IMR-90 (cell line): ENCODE results near the gene TAS1R1. TPM values are rescaled to one million over a fixed set of nuclear protein-coding genes. Genes with fewer than 3 reads are reported as not detected.

Source experiments
- ATAC-seq: fragments of 200-7000 bp; cut with Tn5 transposase; 2 replicates; pipeline ENCODE4 v1.9.1; 2020; ENCODE audit warnings: low read depth, mild to moderate bottlenecking, moderate library complexity
- BruUV-seq: library from RNA; stranded (reverse); fragments of 400-500 nt; replicated peaks from 2 replicates; lab custom pipeline; 2021; lab: Mats Ljungman, UMichigan
- CTCF ChIA-PET: fragments of 300-600 bp; formaldehyde crosslinking; extraction: SDS; loops from one replicate; lab custom pipeline; 2021; ENCODE audit warnings: antibody characterized with exemption; lab: Yijun Ruan, JAX
- POLR2A ChIA-PET: fragments of 300-600 bp; sonication (Branson Sonifier 250); formaldehyde crosslinking; loops from one replicate; lab custom pipeline; 2022; ENCODE audit warnings: antibody characterized with exemption; ENCODE audit not compliant: unreplicated experiment; lab: Charles Lee
- DNase-seq: peaks from one replicate; pipeline ENCODE4 v3.0.0; 2013
- H2AFZ ChIP-seq: replicated peaks from 2 replicates; pipeline ENCODE3; 2013; ENCODE audit warnings: low read length, mild to moderate bottlenecking; ENCODE audit not compliant: poor library complexity
- H2AK5ac ChIP-seq: 2 replicates; pipeline ENCODE4 v1.6.1; 2013; ENCODE audit warnings: low read depth, low read length, inconsistent platforms
- H2AK9ac ChIP-seq: replicated peaks from 2 replicates; pipeline ENCODE3; 2013; ENCODE audit warnings: mild to moderate bottlenecking, low read depth, low read length, moderate library complexity; ENCODE audit not compliant: poor library complexity
- H2BK120ac ChIP-seq: 2 replicates; pipeline ENCODE4 v1.6.1; 2013; ENCODE audit warnings: low read depth, low read length, inconsistent platforms
- H2BK15ac ChIP-seq: 3 replicates; pipeline ENCODE4 v1.6.1; 2013; ENCODE audit warnings: low read depth, low read length, inconsistent platforms
- H2BK20ac ChIP-seq: 2 replicates; pipeline ENCODE4 v1.6.1; 2013; ENCODE audit warnings: low read depth, mild to moderate bottlenecking, inconsistent platforms, low read length, moderate library complexity
- H2BK5ac ChIP-seq: 2 replicates; pipeline ENCODE4 v1.6.1; 2013; ENCODE audit warnings: mild to moderate bottlenecking, low read depth, low read length, inconsistent platforms; ENCODE audit not compliant: poor library complexity, severe bottlenecking
- H3K14ac ChIP-seq: replicated peaks from 2 replicates; pipeline ENCODE4 v1.6.1; 2013; ENCODE audit warnings: low read depth, low read length, inconsistent platforms
- H3K18ac ChIP-seq: 2 replicates; pipeline ENCODE4 v1.6.1; 2013; ENCODE audit warnings: low read depth, low read length, control low read depth
- H3K23ac ChIP-seq: 2 replicates; pipeline ENCODE4 v1.6.1; 2013; ENCODE audit warnings: low read depth, low read length, inconsistent platforms
- H3K27ac ChIP-seq: 2 replicates; pipeline ENCODE4 v1.5.1; 2013; ENCODE audit warnings: mild to moderate bottlenecking, control low read depth, low read length; ENCODE audit not compliant: insufficient read depth
- H3K27me3 ChIP-seq: 2 replicates; pipeline ENCODE4 v1.6.1; 2013; ENCODE audit warnings: low read length; ENCODE audit not compliant: control insufficient read depth, insufficient read depth
- H3K36me3 ChIP-seq: 2 replicates; pipeline ENCODE4 v1.6.1; 2013; ENCODE audit warnings: low read length, mixed read lengths; ENCODE audit not compliant: control insufficient read depth, insufficient read depth
- H3K4ac ChIP-seq: 2 replicates; pipeline ENCODE4 v1.6.1; 2013; ENCODE audit warnings: low read depth, low read length, inconsistent platforms
- H3K4me1 ChIP-seq: 2 replicates; pipeline ENCODE4 v1.6.1; 2013; ENCODE audit warnings: low read length, mixed read lengths; ENCODE audit not compliant: control insufficient read depth, insufficient read depth
- H3K4me2 ChIP-seq: 2 replicates; pipeline ENCODE4 v1.6.1; 2013; ENCODE audit warnings: low read depth, mild to moderate bottlenecking, control low read depth, low read length, moderate library complexity
- H3K4me3 ChIP-seq: 2 replicates; pipeline ENCODE4 v1.5.1; 2013; ENCODE audit warnings: low read depth, mild to moderate bottlenecking, control low read depth, low read length, moderate library complexity; ENCODE audit not compliant: insufficient read depth
- H3K56ac ChIP-seq: 2 replicates; pipeline ENCODE4 v1.6.1; 2013; ENCODE audit warnings: low read length, inconsistent platforms; ENCODE audit not compliant: insufficient read depth; ENCODE audit errors: extremely low read depth
- H3K79me1 ChIP-seq, 2 experiments: 2 replicates each; pipeline ENCODE4 v1.6.1; 2013; ENCODE audit warnings: low read length in 2 of 2, inconsistent platforms in 1 of 2, low read depth in 1 of 2
- H3K9ac ChIP-seq: 2 replicates; pipeline ENCODE4 v1.6.1; 2013; ENCODE audit warnings: low read depth, low read length, control low read depth
- H3K9me1 ChIP-seq: 2 replicates; pipeline ENCODE4 v1.6.1; 2013; ENCODE audit warnings: low read length, inconsistent platforms; ENCODE audit not compliant: insufficient read depth
- H3K9me3 ChIP-seq: 2 replicates; pipeline ENCODE4 v1.6.1; 2013; ENCODE audit warnings: low read length; ENCODE audit not compliant: control insufficient read depth, insufficient read depth
- H4K20me1 ChIP-seq: 2 replicates; pipeline ENCODE4 v1.6.1; 2013; ENCODE audit warnings: low read length, inconsistent platforms; ENCODE audit not compliant: insufficient read depth
- H4K5ac ChIP-seq: 2 replicates; pipeline ENCODE4 v1.6.1; 2013; ENCODE audit warnings: mild to moderate bottlenecking, low read depth, low read length, control low read depth
- H4K8ac ChIP-seq, 2 experiments: 2 replicates each; pipeline ENCODE4 v1.6.1; 2013; ENCODE audit warnings: low read depth in 2 of 2, low read length in 2 of 2, control low read depth in 1 of 2, inconsistent platforms in 1 of 2
- H4K91ac ChIP-seq: 2 replicates; pipeline ENCODE4 v1.6.1; 2013; ENCODE audit warnings: low read depth, low read length, inconsistent platforms; ENCODE audit not compliant: insufficient read depth
- CEBPB ChIP-seq: IDR thresholded peaks from 2 replicates; pipeline ENCODE4 v1.6.1; 2012; ENCODE audit warnings: low read depth, low read length, improper control_type of control experiment
- CHD1 ChIP-seq: IDR thresholded peaks from 2 replicates; pipeline ENCODE4 v1.6.1; 2012; ENCODE audit warnings: low read depth, low read length, improper control_type of control experiment
- CTCF ChIP-seq: conservative IDR thresholded peaks from 2 replicates; pipeline ENCODE4 v1.5.1; 2012; ENCODE audit warnings: mild to moderate bottlenecking, low read depth, low read length, improper control_type of control experiment
- FOS ChIP-seq: fragments of 150-350 bp; IDR thresholded peaks from 2 replicates; pipeline ENCODE4 v1.6.1; 2016; ENCODE audit warnings: low read depth, low read length
- MAFK ChIP-seq: IDR thresholded peaks from 2 replicates; pipeline ENCODE4 v1.6.1; 2012; ENCODE audit warnings: low read depth, low read length, improper control_type of control experiment
- MAZ ChIP-seq: IDR thresholded peaks from 2 replicates; pipeline ENCODE4 v1.6.1; 2012; ENCODE audit warnings: low read depth, mild to moderate bottlenecking, low read length, improper control_type of control experiment, moderate library complexity, borderline replicate concordance
- MXI1 ChIP-seq: IDR thresholded peaks from 2 replicates; pipeline ENCODE4 v1.6.1; 2012; ENCODE audit warnings: low read depth, mild to moderate bottlenecking, low read length, moderate library complexity, borderline replicate concordance
- NFE2L2 ChIP-seq: fragments of 150-350 bp; IDR thresholded peaks from 2 replicates; pipeline ENCODE4 v1.6.1; 2016; ENCODE audit warnings: low read depth, mild to moderate bottlenecking, low read length
- POLR2A ChIP-seq: IDR thresholded peaks from 2 replicates; pipeline ENCODE4 v1.6.1; 2012; ENCODE audit warnings: mild to moderate bottlenecking, low read depth, low read length
- RAD21 ChIP-seq: IDR thresholded peaks from 2 replicates; pipeline ENCODE4 v1.6.1; 2012; ENCODE audit warnings: low read length, improper control_type of control experiment
- RCOR1 ChIP-seq: IDR thresholded peaks from 2 replicates; pipeline ENCODE4 v1.6.1; 2012; ENCODE audit warnings: mild to moderate bottlenecking, low read length, improper control_type of control experiment; ENCODE audit not compliant: insufficient replicate concordance
- RFX5 ChIP-seq: IDR thresholded peaks from 2 replicates; pipeline ENCODE4 v1.8.0; 2012; ENCODE audit warnings: low read depth, mild to moderate bottlenecking, low read length, moderate library complexity
- SMC3 ChIP-seq: fragments of 150-350 bp; IDR thresholded peaks from 2 replicates; pipeline ENCODE4 v1.6.1; 2016; ENCODE audit warnings: low read depth, mild to moderate bottlenecking, antibody characterized with exemption, low read length, moderate library complexity
- WGBS, 2 experiments: methylation state at CpG; one replicate each; pipeline versions ENCODE4 v1.1.5 to v1.1.7; 2013; ENCODE audit warnings: missing lambda C conversion rate in 2 of 2; ENCODE audit not compliant: insufficient read length in 1 of 2; ENCODE audit errors: extremely low coverage in 2 of 2; 5-methylcytosine and 5-hydroxymethylcytosine counted together
- dilution Hi-C: fragments of 300-500 bp; cut with HindIII; formaldehyde crosslinking; loops from one replicate; pipeline ENCODE4 v1.14.3; 2018; ENCODE audit warnings: low sequenced_read_pairs; ENCODE audit not compliant: unreplicated experiment
- in situ Hi-C: fragments of 300-500 bp; cut with MboI; formaldehyde crosslinking; loops from 3 replicates; pipeline ENCODE4 v1.14.3; 2019; ENCODE audit warnings: low sequenced_read_pairs, inconsistent platforms, mixed read lengths
- intact Hi-C: fragments of 100-400 bp; cut with micrococcal nuclease; formaldehyde crosslinking; loops from 2 replicates; pipeline ENCODE4 v1.10.0; 2022
- polyA plus RNA-seq, 3 experiments: library from polyadenylated mRNA; depleted of rRNA; stranded (reverse); fragments of >200 nt; gene quantifications; 2 replicates each; pipeline ENCODE4 v1.2.3, GENCODE V29; 2012; ENCODE audit warnings: low replicate concordance in 1 of 3
- total RNA-seq: library from RNA; depleted of rRNA; stranded (reverse); fragments of >200 nt; gene quantifications from 2 replicates; pipeline ENCODE4 v1.2.3, GENCODE V29; 2012

TAS1R1 gene
- total and polyA plus RNA-seq, 2 of the 4 experiments (the other 2 are of a cell fraction): 0.05 TPM; not detected in 1

- ChIA-PET CTCF (no interaction called here), POLR2A (no interaction called here)
- no peaks in the 10 kb centered on the region for H3K79me1 ChIP-seq
These were observed 35.0 kb upstream of the TAS1R1 start for GRCh38 chr1:6519935-6520671.

More at GRCh38 chr1:6519935-6520671, 35.0 kb upstream of the TAS1R1 start:
- H3K9me1 ChIP-seq: peaks cover 6% of the 10 kb centered on the region; the same call in 1 of the 2 replicates
- no peak overlapping the region for H2BK120ac ChIP-seq
- H2BK20ac ChIP-seq: no peak overlapping the region
- 4% methylated on average over 3 of the region's 13 CpGs; no CpG with 5 or more reads in 1 of the 2 experiments for WGBS, 2 experiments
- no TSS peak for BruUV-seq
- no peak overlapping the region for H2AK5ac ChIP-seq
- no peak overlapping the region for H3K9ac ChIP-seq
- H3K14ac ChIP-seq: no peak overlapping the region
- dilution Hi-C loops: no loop called here
- no peak overlapping the region for H4K91ac ChIP-seq
- H3K4me2 ChIP-seq: peak overlapping the region; percentile 3; the same call in 1 of the 2 replicates
- peaks cover 11% of the 10 kb centered on the region for H3K4me1 ChIP-seq
- no peaks in the 10 kb centered on the region for H4K20me1 ChIP-seq
- H4K8ac ChIP-seq: no peak overlapping the region
- H4K5ac ChIP-seq: no peak overlapping the region
- no peak overlapping the region for H3K23ac ChIP-seq
- H3K18ac ChIP-seq: no peak overlapping the region
- no peak overlapping the region for H3K4ac ChIP-seq
- intact Hi-C loops: loop anchor here (2.0 kb wide), 1 partner anchor 19 kb away; no protein-coding TSS in a partner anchor
- H3K4me3 ChIP-seq: no peak overlapping the region
- in situ Hi-C loops: no loop called here
- no peak overlapping the region for H2BK15ac ChIP-seq
- TF ChIP-seq CTCF: no peak
- TF ChIP-seq RFX5: no peak
- TF ChIP-seq FOS: no peak
- no peak for TF ChIP-seq CHD1
- no peak for TF ChIP-seq CEBPB
- peak; percentile 99 for TF ChIP-seq MXI1
- no peak for TF ChIP-seq POLR2A
- TF ChIP-seq NFE2L2: no peak
- peak; percentile 45 for TF ChIP-seq MAFK
- TF ChIP-seq SMC3: no peak
- TF ChIP-seq RAD21: no peak
- TF ChIP-seq MAZ: no peak
- TF ChIP-seq RCOR1: no peak
- H3K27ac ChIP-seq: no peak overlapping the region
- no peak overlapping the region for H3K56ac ChIP-seq
- peak; percentile 87 for ATAC-seq
- H2BK5ac ChIP-seq: no peak overlapping the region
- H3K36me3 ChIP-seq: peaks cover 3% of the 10 kb centered on the region
- no peaks in the 10 kb centered on the region for H3K27me3 ChIP-seq
- H2AFZ ChIP-seq: peak overlapping the region; percentile 26
- no peak overlapping the region for H2AK9ac ChIP-seq
- no peaks in the 10 kb centered on the region for H3K9me3 ChIP-seq
- DNase-seq: peak; percentile 80
